Activated naive CD4-positive, alpha-beta T cell (primary cell): ENCODE measurements around the gene GGA1.

Source experiments
- DNase-seq, 4 experiments: peaks; one replicate each; lab custom pipeline; 2025; lab: John Stamatoyannopoulos, UW

The GGA1 gene

DNA sequence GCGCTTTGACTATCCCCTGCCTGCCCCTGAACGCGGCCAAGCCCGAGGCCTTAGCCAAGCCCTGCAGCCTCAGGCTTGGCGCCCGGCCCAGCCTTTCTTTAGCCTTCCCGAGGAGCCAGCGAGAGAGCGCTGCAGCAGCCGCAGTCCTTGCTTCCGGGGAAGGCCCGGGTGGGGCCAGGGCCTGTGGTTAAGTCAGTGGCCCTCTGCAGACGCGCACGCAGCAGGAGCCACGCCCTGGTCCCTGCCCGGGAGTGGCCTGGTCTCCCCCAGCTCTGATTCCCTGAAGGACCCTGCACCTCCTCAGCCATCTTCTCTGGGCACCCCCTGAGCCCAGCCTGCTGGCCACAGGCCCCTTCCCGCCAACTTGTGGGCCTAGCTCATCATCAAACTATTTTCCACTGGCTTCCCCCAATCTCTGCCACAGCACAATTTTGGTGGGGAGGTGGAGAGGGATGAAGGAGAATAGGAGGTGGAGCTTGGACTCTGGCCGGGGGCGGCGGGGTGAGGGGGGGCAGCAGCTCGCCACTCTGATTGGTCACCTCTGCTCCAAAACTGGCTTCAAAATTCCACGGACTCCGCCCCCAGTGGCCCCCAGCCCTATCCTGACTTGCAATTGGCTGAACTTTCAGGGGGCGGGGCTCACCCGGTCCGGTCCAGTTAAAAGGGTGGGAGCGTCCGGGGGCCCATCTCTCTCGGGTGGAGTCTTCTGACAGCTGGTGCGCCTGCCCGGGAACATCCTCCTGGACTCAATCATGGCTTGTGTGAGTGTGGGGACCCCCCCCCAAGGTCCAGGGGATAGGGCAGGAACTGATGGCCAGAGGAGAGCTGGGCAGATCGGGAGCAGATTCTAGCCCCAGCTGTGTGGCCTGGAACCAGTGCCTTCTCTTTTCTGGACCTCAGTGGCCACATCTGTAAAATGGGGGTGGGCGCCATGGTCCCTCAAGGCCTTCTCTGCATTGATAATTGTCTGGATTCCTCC, 66.6 kb downstream of the GGA1 start, which contains the start of gene LGALS1:
Gene LGALS1 (plus strand): TSS at position 686 of the 979 bp plus-strand sequence. CDS start 67 bp downstream, at position 753.
- DNase-seq: peak in 2 of 4 experiments; percentile 25 to 45

GRCh38 chr22:37675930-37676735, 67.5 kb downstream of the GGA1 start:
- no peak for DNase-seq

- peak; percentile 72 to 94 (median 82) for DNase-seq
Observed at GRCh38 chr22:37676736-37677492, 68.3 kb downstream of the GGA1 start.

- DNase-seq: no peak
Observed at GRCh38 chr22:37677493-37677974, 68.9 kb downstream of the GGA1 start.

DNA sequence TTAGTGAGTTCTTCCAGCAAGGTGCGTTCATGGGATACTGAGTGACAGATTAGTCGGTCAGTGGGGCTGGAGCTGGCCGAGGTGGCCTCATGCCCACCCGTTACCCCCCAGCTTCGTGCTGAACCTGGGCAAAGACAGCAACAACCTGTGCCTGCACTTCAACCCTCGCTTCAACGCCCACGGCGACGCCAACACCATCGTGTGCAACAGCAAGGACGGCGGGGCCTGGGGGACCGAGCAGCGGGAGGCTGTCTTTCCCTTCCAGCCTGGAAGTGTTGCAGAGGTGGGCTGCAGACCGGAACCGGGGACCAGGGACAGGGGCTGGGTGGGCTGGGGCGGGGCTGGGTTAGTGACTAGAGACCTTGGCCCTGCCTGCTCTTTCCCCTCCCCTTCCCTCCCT, 69.7 kb downstream of the GGA1 start:
- no peak for DNase-seq

- DNase-seq: no peak
Observed at GRCh38 chr22:37679670-37680069, 71.0 kb downstream of the GGA1 start.

- DNase-seq: no peak
Observed at GRCh38 chr22:37680191-37680851, 71.7 kb downstream of the GGA1 start.

GRCh38 chr22:37681001-37681424, 72.4 kb downstream of the GGA1 start:
- DNase-seq: no peak

DNA sequence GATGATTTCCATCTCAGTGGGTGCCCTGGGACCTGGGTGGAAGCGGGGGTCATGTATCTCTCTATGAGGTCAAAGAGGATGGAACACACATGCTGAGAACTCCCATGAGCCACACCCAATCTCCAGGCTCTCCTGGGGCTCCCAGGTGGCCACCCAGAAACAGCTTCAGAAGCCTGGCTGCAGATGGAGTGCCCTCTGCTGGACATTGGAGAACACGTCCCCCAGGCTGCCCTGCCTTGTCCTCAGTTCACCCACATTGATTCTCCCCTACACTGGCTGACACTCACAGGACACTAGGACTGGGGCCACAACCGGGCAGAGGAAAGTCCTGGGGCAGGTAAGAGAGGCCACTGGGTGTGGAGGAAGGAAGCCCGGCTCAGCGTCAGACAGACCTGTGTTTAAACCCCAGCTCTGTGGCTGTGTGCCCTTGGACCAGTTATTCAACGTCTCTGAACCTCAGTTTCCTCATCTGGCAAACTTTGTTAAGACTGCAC, 73.0 kb downstream of the GGA1 start:
- DNase-seq: peak; percentile 21 to 59 (median 43)
